ENCODE measurements around the gene GRID1. TPM values are rescaled to one million over a fixed set of nuclear protein-coding genes. Genes with fewer than 3 reads are reported as not detected.

The GRID1 gene
- total and polyA plus RNA-seq, 9 of the 15 experiments (the other 6 are each of a cell fraction or from before 2014, with no cell fraction given): 0.01 to 7.2 (median 1.2) TPM

DNA sequence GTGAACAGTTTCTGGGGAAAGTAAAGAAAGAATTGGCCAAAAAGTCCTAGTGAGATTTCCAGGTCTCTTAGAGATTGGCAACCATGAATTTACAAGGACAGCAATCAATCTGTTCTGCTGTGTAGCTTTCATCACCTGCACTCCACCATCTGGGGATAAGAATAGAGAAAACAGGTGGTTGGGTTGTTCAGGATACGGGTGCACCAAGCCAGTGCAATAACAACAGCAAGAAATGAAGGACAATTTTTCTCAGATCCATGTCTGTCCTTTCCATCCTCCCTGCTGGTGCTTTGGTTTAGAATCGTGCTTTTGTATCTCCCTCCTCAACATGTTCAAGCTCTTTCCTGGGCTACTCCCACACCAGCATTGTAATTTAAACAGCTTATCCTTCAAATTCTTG is 787.7 kb downstream of the GRID1 start:
- no peaks in the 10 kb centered on the region for H3K4me1 ChIP-seq (replicated peaks in 1 of 2; ENCODE audit: control insufficient read depth in 2 of 2, insufficient read depth in 2 of 2, low read length in 2 of 2)
- H3K36me3 ChIP-seq (ENCODE audit: control insufficient read depth, insufficient read depth, low read length): no peaks in the 10 kb centered on the region
- TF ChIP-seq ZBTB5 (IDR thresholded peaks at IDR 0.05): no peak
- no peak for TF ChIP-seq ZBED1 (IDR thresholded peaks at IDR 0.05)
- no peak for TF ChIP-seq ZNF3 (CRISPR knock-in tag; IDR thresholded peaks at IDR 0.05)
- no peak for TF ChIP-seq CBFA2T2 (conservative IDR thresholded peaks at IDR 0.05)
- TF ChIP-seq NFYB (IDR thresholded peaks at IDR 0.05; ENCODE audit: extremely low read depth, insufficient read length): no peak
- TF ChIP-seq ZNF436 (CRISPR knock-in tag; IDR thresholded peaks at IDR 0.05): no peak
- TF ChIP-seq ZNF707 (CRISPR knock-in tag; conservative IDR thresholded peaks at IDR 0.05): no peak
- TF ChIP-seq TRIM24 (IDR thresholded peaks at IDR 0.05): no peak
- no peak for TF ChIP-seq SREBF1 (IDR thresholded peaks at IDR 0.05; ENCODE audit: borderline replicate concordance, low read depth, low read length)
- no peak for TF ChIP-seq TCF7 (IDR thresholded peaks at IDR 0.05; ENCODE audit: borderline replicate concordance)
- TF ChIP-seq ZNF274 (IDR thresholded peaks at IDR 0.05; ENCODE audit: borderline replicate concordance, low read depth, low read length): no peak
- no peak for TF ChIP-seq ZSCAN29 (IDR thresholded peaks at IDR 0.05)
- no peak overlapping the region for H3K27ac ChIP-seq (ENCODE audit: extremely low read depth, low read depth, low read length)
- no peaks in the 10 kb centered on the region for H3K79me2 ChIP-seq (ENCODE audit: control insufficient read depth, insufficient read depth, low read length)
- no peak overlapping the region for H3K4me2 ChIP-seq (ENCODE audit: insufficient read depth, low read length)
- ATAC-seq (no peak), DNase-seq (ENCODE audit: extremely low read depth in 1 of 4, low spot score in 3 of 4) (no peak), FAIRE-seq (no peak)
- ChIA-PET CTCF (ENCODE audit: low intra/inter-chr PET ratio) (no interaction called here), POLR2A (interaction anchor here (1.8 kb wide), 1 partner anchor 15 kb away, joined by 9 read pairs; no protein-coding TSS in a partner anchor)
- no peaks in the 10 kb centered on the region for H4K20me1 ChIP-seq (replicated peaks; ENCODE audit: control insufficient read depth, insufficient read depth, low read length)
- no peaks in the 10 kb centered on the region for H3K9me3 ChIP-seq (replicated peaks; ENCODE audit: control insufficient read depth, insufficient read depth, low read depth, low read length)
- in situ Hi-C loops (cut with MboI) (no loop called here), intact Hi-C loops (cut with micrococcal nuclease) (no loop called here)
- no peak overlapping the region for H3K4me3 ChIP-seq
- no peaks in the 10 kb centered on the region for H3K27me3 ChIP-seq (ENCODE audit: control insufficient read depth in 2 of 2, insufficient read depth in 2 of 2, low read length in 2 of 2)
- no peaks in the 10 kb centered on the region for H3K9me1 ChIP-seq (ENCODE audit: control insufficient read depth, insufficient read depth, low read length)
- H2AFZ ChIP-seq (ENCODE audit: low read depth, low read length): no peak overlapping the region
- 0% methylated on average over 2 of the region's 2 CpGs for WGBS (ENCODE audit: insufficient coverage, low coverage, missing lambda C conversion rate)
- no peak overlapping the region for H3K9ac ChIP-seq (ENCODE audit: insufficient read depth in 1 of 2, low read depth in 2 of 2, low read length in 2 of 2)
- no TSS peak for BruUV-seq (replicated peaks)
